Measurements from ENCODE around the gene NHS. TPM values are rescaled to one million over a fixed set of nuclear protein-coding genes. Genes with fewer than 3 reads are reported as not detected.

NHS gene
- total RNA-seq, 1 experiment from 2014 or later: 2.2 TPM

DNA sequence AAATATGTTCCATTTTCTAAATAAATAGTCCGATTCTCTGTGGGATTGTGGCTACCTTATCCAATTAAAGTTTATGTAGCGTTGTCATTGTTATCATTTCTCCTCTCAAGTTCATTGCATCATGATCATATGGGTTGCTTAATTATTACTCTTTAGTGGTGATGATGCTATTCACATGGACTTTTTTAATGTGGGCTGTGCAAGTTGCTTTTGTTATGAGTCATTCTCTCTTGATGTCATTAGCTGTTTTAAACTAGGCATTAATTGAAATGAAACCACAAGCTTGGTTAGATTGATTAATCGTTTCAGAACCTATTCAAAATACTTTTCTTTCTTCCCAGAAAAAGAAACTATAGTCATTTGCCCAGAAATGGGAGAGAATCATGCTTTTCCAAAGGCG is 38.2 kb downstream of the NHS start:
- Mint-ChIP-seq H3K27ac (ENCODE audit: unreplicated experiment) (no peak overlapping the region), H3K27me3 (ENCODE audit: insufficient read depth, unreplicated experiment) (no peaks in the 10 kb centered on the region), H3K9me3 (ENCODE audit: unreplicated experiment) (no peaks in the 10 kb centered on the region), H3K4me3 (ENCODE audit: unreplicated experiment) (no peak overlapping the region), H3K4me1 (ENCODE audit: low read depth, unreplicated experiment) (peaks cover 14% of the 10 kb centered on the region), H3K36me3 (ENCODE audit: insufficient read depth, unreplicated experiment) (no peaks in the 10 kb centered on the region)
- CTCF ChIA-PET: no interaction called here
- TF ChIP-seq, protein P1, sequence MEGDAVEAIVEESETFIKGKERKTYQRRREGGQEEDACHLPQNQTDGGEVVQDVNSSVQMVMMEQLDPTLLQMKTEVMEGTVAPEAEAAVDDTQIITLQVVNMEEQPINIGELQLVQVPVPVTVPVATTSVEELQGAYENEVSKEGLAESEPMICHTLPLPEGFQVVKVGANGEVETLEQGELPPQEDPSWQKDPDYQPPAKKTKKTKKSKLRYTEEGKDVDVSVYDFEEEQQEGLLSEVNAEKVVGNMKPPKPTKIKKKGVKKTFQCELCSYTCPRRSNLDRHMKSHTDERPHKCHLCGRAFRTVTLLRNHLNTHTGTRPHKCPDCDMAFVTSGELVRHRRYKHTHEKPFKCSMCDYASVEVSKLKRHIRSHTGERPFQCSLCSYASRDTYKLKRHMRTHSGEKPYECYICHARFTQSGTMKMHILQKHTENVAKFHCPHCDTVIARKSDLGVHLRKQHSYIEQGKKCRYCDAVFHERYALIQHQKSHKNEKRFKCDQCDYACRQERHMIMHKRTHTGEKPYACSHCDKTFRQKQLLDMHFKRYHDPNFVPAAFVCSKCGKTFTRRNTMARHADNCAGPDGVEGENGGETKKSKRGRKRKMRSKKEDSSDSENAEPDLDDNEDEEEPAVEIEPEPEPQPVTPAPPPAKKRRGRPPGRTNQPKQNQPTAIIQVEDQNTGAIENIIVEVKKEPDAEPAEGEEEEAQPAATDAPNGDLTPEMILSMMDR (IDR thresholded peaks at IDR 0.05; ENCODE audit: insufficient read depth in 1 of 2, low read depth in 1 of 2, low read length in 1 of 2, severe bottlenecking in 1 of 2, unreplicated experiment in 1 of 2): no peak
- H3K27me3 ChIP-seq (replicated peaks; ENCODE audit: control insufficient read depth, insufficient read depth, low read length): no peaks in the 10 kb centered on the region
- no TSS peak for BruUV-seq (replicated peaks)
- POLR2A ChIA-PET: no interaction called here
- no peaks in the 10 kb centered on the region for H3K9me3 ChIP-seq
- no peaks in the 10 kb centered on the region for H3K36me3 ChIP-seq (ENCODE audit: control insufficient read depth, insufficient read depth, low read length)
- no peak for DNase-seq
- no peak overlapping the region for H3K4me3 ChIP-seq (ENCODE audit: low read depth, low read length)
- intact Hi-C loops (cut with micrococcal nuclease; ENCODE audit: unreplicated experiment): no loop called here
- H3K4me1 ChIP-seq: no peaks in the 10 kb centered on the region

DNA sequence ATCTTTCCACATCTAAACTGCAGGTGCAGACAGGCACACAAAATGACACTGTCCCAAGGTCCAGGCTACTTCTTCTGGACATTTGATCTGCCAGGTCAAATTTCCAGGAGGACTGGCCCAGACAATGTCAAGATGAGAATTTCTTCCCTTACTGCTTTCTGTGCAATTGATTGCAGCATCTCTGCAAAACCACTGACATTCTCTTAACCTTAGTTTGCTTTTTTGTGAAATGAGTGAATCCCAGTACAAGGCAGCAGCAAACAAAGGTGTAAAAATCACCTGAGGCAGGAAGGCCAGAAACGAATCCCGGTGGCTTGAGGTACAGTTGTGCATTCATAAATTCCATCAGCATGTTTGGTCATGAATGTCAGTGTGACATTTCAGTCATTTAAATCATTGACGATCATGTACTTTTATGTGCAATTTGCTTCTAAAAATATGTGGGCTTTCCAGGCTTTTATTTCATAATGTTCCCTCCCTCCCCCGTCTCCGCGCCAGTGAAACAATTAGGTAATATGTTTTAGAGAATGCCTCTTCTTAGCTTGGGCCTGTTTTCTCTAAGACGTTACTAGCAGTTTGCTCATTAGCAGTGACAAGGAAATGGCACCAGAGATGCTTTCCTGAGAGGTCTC is 39.1 kb downstream of the NHS start:
- no peaks in the 10 kb centered on the region for H3K9me3 ChIP-seq
- no peak overlapping the region for H3K4me3 Mint-ChIP-seq (ENCODE audit: unreplicated experiment)
- DNase-seq: no peak
- H3K36me3 ChIP-seq (ENCODE audit: control insufficient read depth, insufficient read depth, low read length): no peaks in the 10 kb centered on the region
- no peaks in the 10 kb centered on the region for H3K27me3 Mint-ChIP-seq (ENCODE audit: insufficient read depth, unreplicated experiment)
- no peak overlapping the region for H3K4me3 ChIP-seq (ENCODE audit: low read depth, low read length)
- CTCF ChIA-PET: no interaction called here
- TF ChIP-seq, protein P1 (IDR thresholded peaks at IDR 0.05; ENCODE audit: insufficient read depth in 1 of 2, low read depth in 1 of 2, low read length in 1 of 2, severe bottlenecking in 1 of 2, unreplicated experiment in 1 of 2): no peak
- H3K4me1 ChIP-seq: no peaks in the 10 kb centered on the region
- H3K36me3 Mint-ChIP-seq (ENCODE audit: insufficient read depth, unreplicated experiment): no peaks in the 10 kb centered on the region
- BruUV-seq (replicated peaks): no TSS peak
- no peak overlapping the region for H3K27ac Mint-ChIP-seq (ENCODE audit: unreplicated experiment)
- peaks cover 14% of the 10 kb centered on the region for H3K4me1 Mint-ChIP-seq (ENCODE audit: low read depth, unreplicated experiment)
- intact Hi-C loops (cut with micrococcal nuclease; ENCODE audit: unreplicated experiment): no loop called here
- H3K27me3 ChIP-seq (replicated peaks; ENCODE audit: control insufficient read depth, insufficient read depth, low read length): no peaks in the 10 kb centered on the region
- no peaks in the 10 kb centered on the region for H3K9me3 Mint-ChIP-seq (ENCODE audit: unreplicated experiment)
- POLR2A ChIA-PET: no interaction called here

DNA sequence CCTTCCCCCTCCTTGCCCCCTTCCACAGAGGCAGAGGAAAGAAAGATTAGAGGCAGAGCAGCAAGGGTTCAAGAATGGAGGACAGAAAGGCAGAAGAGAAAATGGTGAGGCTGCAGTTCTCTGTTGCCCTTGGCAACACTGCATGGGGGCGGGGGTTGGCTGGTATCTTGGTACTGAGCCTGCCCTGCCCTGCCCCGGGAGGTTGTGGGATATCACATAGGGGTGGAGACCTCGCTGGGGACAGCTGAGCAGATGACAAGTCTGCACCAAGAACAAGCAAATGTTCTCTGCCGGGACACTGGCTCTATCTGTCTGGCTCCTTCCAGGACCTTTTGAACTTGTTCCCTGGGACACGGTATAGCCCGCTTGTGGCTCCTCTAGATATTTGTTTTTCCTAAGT is 39.8 kb downstream of the NHS start:
- Histone ChIP-seq H3K27me3 (replicated peaks; ENCODE audit: control insufficient read depth, insufficient read depth, low read length) (no peaks in the 10 kb centered on the region), H3K36me3 (ENCODE audit: control insufficient read depth, insufficient read depth, low read length) (no peaks in the 10 kb centered on the region), H3K4me3 (ENCODE audit: low read depth, low read length) (no peak overlapping the region), H3K4me1 (no peaks in the 10 kb centered on the region), H3K9me3 (no peaks in the 10 kb centered on the region)
- Mint-ChIP-seq H3K27ac (ENCODE audit: unreplicated experiment) (no peak overlapping the region), H3K27me3 (ENCODE audit: insufficient read depth, unreplicated experiment) (no peaks in the 10 kb centered on the region), H3K9me3 (ENCODE audit: unreplicated experiment) (no peaks in the 10 kb centered on the region), H3K4me1 (ENCODE audit: low read depth, unreplicated experiment) (peaks cover 14% of the 10 kb centered on the region), H3K36me3 (ENCODE audit: insufficient read depth, unreplicated experiment) (no peaks in the 10 kb centered on the region), H3K4me3 (ENCODE audit: unreplicated experiment) (no peak overlapping the region)
- no peak for DNase-seq
- TF ChIP-seq, protein P1 (IDR thresholded peaks at IDR 0.05; ENCODE audit: insufficient read depth in 1 of 2, low read depth in 1 of 2, low read length in 1 of 2, severe bottlenecking in 1 of 2, unreplicated experiment in 1 of 2): no peak
- intact Hi-C loops (cut with micrococcal nuclease; ENCODE audit: unreplicated experiment): no loop called here
- no TSS peak for BruUV-seq (replicated peaks)
- CTCF ChIA-PET: no interaction called here
- POLR2A ChIA-PET: no interaction called here

All from Caco-2 (cell line).